HCT116 (cell line): ENCODE results near the gene ZNF718. TPM values are rescaled to one million over a fixed set of nuclear protein-coding genes. Genes with fewer than 3 reads are reported as not detected.

ENCODE experiments used
- ATAC-seq: fragments of 200-7000 bp; cut with Tn5 transposase; 2 replicates; pipeline ENCODE4 v1.9.1; 2020; ENCODE audit warnings: mild to moderate bottlenecking, moderate library complexity
- BruUV-seq: library from RNA; stranded (reverse); fragments of 400-500 nt; replicated peaks from 2 replicates; lab custom pipeline; 2021; lab: Mats Ljungman, UMichigan
- CTCF ChIA-PET: fragments of 300-600 bp; sonication (Branson Sonifier 250); formaldehyde crosslinking; loops from one replicate; lab custom pipeline; 2021; ENCODE audit warnings: antibody characterized with exemption; lab: Charles Lee
- POLR2A ChIA-PET: fragments of 300-600, 350-600 bp; sonication (Branson Sonifier 250); formaldehyde crosslinking; loops from one replicate; lab custom pipeline; 2021; ENCODE audit warnings: antibody characterized with exemption; lab: Charles Lee
- RAD21 ChIA-PET, 2 experiments: fragments of 300-600 bp; sonication (Branson Sonifier 250); formaldehyde crosslinking; loops; one replicate each; lab custom pipeline; 2023; ENCODE audit warnings: low total read pairs in 2 of 2; ENCODE audit not compliant: uncharacterized antibody in 2 of 2, unreplicated experiment in 2 of 2, low non-redundant PET in 1 of 2; lab: Charles Lee
- DNase-seq: peaks from one replicate; pipeline ENCODE4 v3.0.0-alpha.2; 2010; ENCODE audit warnings: low read depth, low spot score
- H2AFZ ChIP-seq: fragments of 200-600 bp; shearing (Covaris generic), sonication (generic); 2 replicates; pipeline ENCODE4 v1.6.1; 2017; ENCODE audit warnings: low read depth, mixed run types, mixed read lengths, antibody characterized with exemption, low read length; ENCODE audit not compliant: poor library complexity, severe bottlenecking
- H3K27ac ChIP-seq: 2 replicates; pipeline ENCODE4 v1.5.1; 2012; ENCODE audit warnings: low read depth, low read length
- H3K27me3 ChIP-seq: fragments of 200-600 bp; sonication (generic); 2 replicates; pipeline ENCODE4 v1.6.1; 2016; ENCODE audit warnings: mixed run types, low read length, mixed read lengths; ENCODE audit not compliant: insufficient read depth
- H3K36me3 ChIP-seq, 2 experiments: fragments of 200-500 bp in 1 of 2; fragments of 200-600 bp in 1 of 2; sonication (Bioruptor generic) in 1 of 2; sonication (generic) in 1 of 2; 2 replicates each; pipeline versions ENCODE4 v1.5.1 to v1.6.1; 2014 to 2016; ENCODE audit warnings: low read length in 2 of 2, inconsistent platforms in 1 of 2, mixed read lengths in 1 of 2, mixed run types in 1 of 2; ENCODE audit not compliant: insufficient read depth in 2 of 2, control insufficient read depth in 1 of 2
- H3K4me1 ChIP-seq, 2 experiments: fragments of 200-600 bp in 1 of 2; sonication (generic) in 1 of 2; 2 replicates each; pipeline versions ENCODE4 v1.5.1 to v1.6.1; 2012 to 2017; ENCODE audit warnings: low read length in 2 of 2, inconsistent platforms in 1 of 2, mild to moderate bottlenecking in 1 of 2, mixed read lengths in 1 of 2, mixed run types in 1 of 2, moderate library complexity in 1 of 2; ENCODE audit not compliant: insufficient read depth in 2 of 2, control insufficient read depth in 1 of 2
- H3K4me2 ChIP-seq: fragments of 200-600 bp; sonication (generic); 2 replicates; pipeline ENCODE4 v1.6.1; 2017; ENCODE audit warnings: mixed run types, low read length, mixed read lengths
- H3K4me3 ChIP-seq, 2 experiments: fragments of 200-600 bp in 1 of 2; sonication (generic) in 1 of 2; replicated peaks in 1 of 2; 2 replicates each; pipeline ENCODE4 v1.5.1; 2011 to 2016; ENCODE audit warnings: low read length in 2 of 2, control low read depth in 1 of 2, low read depth in 1 of 2, mild to moderate bottlenecking in 1 of 2, mixed read lengths in 1 of 2, mixed run types in 1 of 2
- H3K79me2 ChIP-seq: fragments of 200-600 bp; sonication (generic); 2 replicates; pipeline ENCODE4 v1.6.1; 2017; ENCODE audit warnings: mild to moderate bottlenecking, mixed run types, low read length, moderate library complexity, mixed read lengths; ENCODE audit not compliant: insufficient read depth
- H3K9ac ChIP-seq: fragments of 200-600 bp; sonication (generic); 2 replicates; pipeline ENCODE4 v1.6.1; 2016; ENCODE audit warnings: low read length, mixed read lengths
- H3K9me2 ChIP-seq: fragments of 200-600 bp; sonication (generic), shearing (Covaris generic); 2 replicates; pipeline ENCODE4 v1.6.1; 2017; ENCODE audit warnings: mixed run types, mild to moderate bottlenecking, moderate library complexity; ENCODE audit not compliant: insufficient read depth
- H3K9me3 ChIP-seq, 2 experiments: fragments of 200-500 bp in 1 of 2; fragments of 200-600 bp in 1 of 2; sonication (Bioruptor generic) in 1 of 2; sonication (generic) in 1 of 2; 2 replicates each; pipeline ENCODE4 v1.6.1; 2014 to 2017; ENCODE audit warnings: low read length in 2 of 2, mixed read lengths in 2 of 2, inconsistent platforms in 1 of 2, low read depth in 1 of 2, mild to moderate bottlenecking in 1 of 2, mixed run types in 1 of 2, moderate library complexity in 1 of 2; ENCODE audit not compliant: control insufficient read depth in 1 of 2, insufficient read depth in 1 of 2
- H4K20me1 ChIP-seq: fragments of 200-600 bp; sonication (generic), shearing (Covaris generic); 2 replicates; pipeline ENCODE4 v1.6.1; 2017; ENCODE audit warnings: mixed run types, mild to moderate bottlenecking, moderate library complexity; ENCODE audit not compliant: insufficient read depth
- CBX3 ChIP-seq: IDR thresholded peaks from 2 replicates; pipeline ENCODE4 v1.6.1; 2012; ENCODE audit warnings: low read depth
- CEBPB ChIP-seq: IDR thresholded peaks from 2 replicates; pipeline ENCODE4 v1.6.1; 2012; ENCODE audit warnings: low read depth
- EGR1 ChIP-seq: IDR thresholded peaks from 2 replicates; pipeline ENCODE4 v1.6.1; 2012; ENCODE audit warnings: low read depth
- ELF1 ChIP-seq: IDR thresholded peaks from 2 replicates; pipeline ENCODE4 v1.6.1; 2012; ENCODE audit warnings: low read depth, borderline replicate concordance
- EZH2 ChIP-seq: fragments of 200-600 bp; sonication (generic); IDR thresholded peaks from 2 replicates; pipeline ENCODE4 v1.6.1; 2017; ENCODE audit warnings: antibody characterized with exemption, mixed run types
- FOSL1 ChIP-seq: IDR thresholded peaks from 2 replicates; pipeline ENCODE4 v1.6.1; 2012; ENCODE audit warnings: low read depth
- JUND ChIP-seq: IDR thresholded peaks from 2 replicates; pipeline ENCODE4 v1.6.1; 2012
- POLR2A ChIP-seq: IDR thresholded peaks from 2 replicates; pipeline ENCODE4 v1.7.0; 2011; ENCODE audit warnings: borderline replicate concordance; ENCODE audit not compliant: insufficient read depth, insufficient read length; ENCODE audit errors: extremely low read depth
- RAD21 ChIP-seq: IDR thresholded peaks from 2 replicates; pipeline ENCODE4 v1.6.1; 2012; ENCODE audit warnings: low read depth, mild to moderate bottlenecking
- SP1 ChIP-seq: IDR thresholded peaks from 2 replicates; pipeline ENCODE4 v1.6.1; 2012; ENCODE audit warnings: low read depth
- SRF ChIP-seq: IDR thresholded peaks from 2 replicates; pipeline ENCODE4 v1.6.1; 2012; ENCODE audit warnings: low read depth
- TCF7L2 ChIP-seq: IDR thresholded peaks from 2 replicates; pipeline ENCODE4 v1.7.0; 2011; ENCODE audit warnings: borderline replicate concordance, inconsistent platforms; ENCODE audit not compliant: insufficient read depth, insufficient read length; ENCODE audit errors: extremely low read depth
- ZFX ChIP-seq: fragments of 450-650 bp; IDR thresholded peaks from 2 replicates; pipeline ENCODE4 v1.6.1; 2017
- intact Hi-C: fragments of 100-400 bp; cut with micrococcal nuclease; formaldehyde crosslinking; loops from 2 replicates; pipeline ENCODE4 v1.10.0; 2022
- total RNA-seq: library from RNA; stranded (reverse); gene quantifications from one replicate; pipeline ENCODE4 v1.2.1, GENCODE V29; 2021; ENCODE audit not compliant: unreplicated experiment
- TF ChIP-seq, protein P1 (sequence below), 3 experiments: fragments of 200-600 bp in 1 of 3; sonication (generic) in 1 of 3; IDR thresholded peaks in 2 of 3; conservative IDR thresholded peaks in 1 of 3; 2 replicates each; pipeline ENCODE4 v1.5.1; 2012 to 2017; ENCODE audit warnings: low read depth in 2 of 3, low read length in 2 of 3, antibody characterized with exemption in 1 of 3, borderline replicate concordance in 1 of 3, control low read depth in 1 of 3, mild to moderate bottlenecking in 1 of 3, mixed read lengths in 1 of 3, mixed run types in 1 of 3, moderate library complexity in 1 of 3; ENCODE audit not compliant: insufficient read depth in 1 of 3
- TF ChIP-seq, protein P2 (sequence below): IDR thresholded peaks from 2 replicates; pipeline ENCODE4 v1.6.1; 2012; ENCODE audit warnings: low read depth
- TF ChIP-seq, protein P3 (sequence below): IDR thresholded peaks from 2 replicates; pipeline ENCODE4 v1.6.1; 2012

The ZNF718 gene
- total RNA-seq, 1 experiment from 2014 or later: 0.07 TPM

DNA sequence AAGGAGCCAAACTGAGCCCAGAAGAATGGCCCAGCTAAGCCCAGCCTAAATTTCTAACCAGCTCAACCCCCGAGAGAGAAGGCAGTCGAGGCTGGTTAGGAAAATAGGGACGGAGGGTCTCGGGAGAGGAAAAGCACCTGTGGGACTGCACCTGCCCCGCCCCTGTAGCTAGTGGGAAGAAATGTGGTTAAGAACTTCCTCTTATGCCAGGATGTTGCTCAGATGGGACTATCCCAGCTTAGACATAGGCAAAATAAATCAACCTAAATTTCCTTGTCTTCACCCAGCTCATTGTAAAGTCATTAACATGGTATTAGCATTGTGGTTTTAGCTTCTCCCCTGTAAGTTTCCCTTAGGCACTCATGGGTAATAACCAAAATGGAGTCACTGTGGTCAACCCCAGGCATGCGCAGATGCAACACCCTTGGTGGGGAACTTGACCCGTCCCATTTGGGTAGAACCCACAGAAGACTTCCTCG is 86.8 kb downstream of the ZNF718 start:
- H3K9ac ChIP-seq: no peak overlapping the region
- ATAC-seq: no peak
- H3K79me2 ChIP-seq: no peaks in the 10 kb centered on the region
- BruUV-seq: no TSS peak
- no peak overlapping the region for H3K27ac ChIP-seq
- intact Hi-C loops: no loop called here
- TF ChIP-seq ELF1 (no peak), CEBPB (no peak), POLR2A (no peak), FOSL1 (no peak), ZFX (no peak), CBX3 (no peak), TCF7L2 (no peak), RAD21 (no peak), JUND (no peak), EZH2 (no peak), EGR1 (no peak), SP1 (no peak), SRF (no peak)
- TF ChIP-seq, protein P1, sequence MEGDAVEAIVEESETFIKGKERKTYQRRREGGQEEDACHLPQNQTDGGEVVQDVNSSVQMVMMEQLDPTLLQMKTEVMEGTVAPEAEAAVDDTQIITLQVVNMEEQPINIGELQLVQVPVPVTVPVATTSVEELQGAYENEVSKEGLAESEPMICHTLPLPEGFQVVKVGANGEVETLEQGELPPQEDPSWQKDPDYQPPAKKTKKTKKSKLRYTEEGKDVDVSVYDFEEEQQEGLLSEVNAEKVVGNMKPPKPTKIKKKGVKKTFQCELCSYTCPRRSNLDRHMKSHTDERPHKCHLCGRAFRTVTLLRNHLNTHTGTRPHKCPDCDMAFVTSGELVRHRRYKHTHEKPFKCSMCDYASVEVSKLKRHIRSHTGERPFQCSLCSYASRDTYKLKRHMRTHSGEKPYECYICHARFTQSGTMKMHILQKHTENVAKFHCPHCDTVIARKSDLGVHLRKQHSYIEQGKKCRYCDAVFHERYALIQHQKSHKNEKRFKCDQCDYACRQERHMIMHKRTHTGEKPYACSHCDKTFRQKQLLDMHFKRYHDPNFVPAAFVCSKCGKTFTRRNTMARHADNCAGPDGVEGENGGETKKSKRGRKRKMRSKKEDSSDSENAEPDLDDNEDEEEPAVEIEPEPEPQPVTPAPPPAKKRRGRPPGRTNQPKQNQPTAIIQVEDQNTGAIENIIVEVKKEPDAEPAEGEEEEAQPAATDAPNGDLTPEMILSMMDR (IDR thresholded peaks at IDR 0.05 in 2 of 3, conservative IDR thresholded peaks at IDR 0.05 in 1 of 3; ENCODE audit: borderline replicate concordance in 1 of 3, insufficient read depth in 1 of 3, low read depth in 2 of 3, low read length in 2 of 3): no peak
- TF ChIP-seq, protein P2, sequence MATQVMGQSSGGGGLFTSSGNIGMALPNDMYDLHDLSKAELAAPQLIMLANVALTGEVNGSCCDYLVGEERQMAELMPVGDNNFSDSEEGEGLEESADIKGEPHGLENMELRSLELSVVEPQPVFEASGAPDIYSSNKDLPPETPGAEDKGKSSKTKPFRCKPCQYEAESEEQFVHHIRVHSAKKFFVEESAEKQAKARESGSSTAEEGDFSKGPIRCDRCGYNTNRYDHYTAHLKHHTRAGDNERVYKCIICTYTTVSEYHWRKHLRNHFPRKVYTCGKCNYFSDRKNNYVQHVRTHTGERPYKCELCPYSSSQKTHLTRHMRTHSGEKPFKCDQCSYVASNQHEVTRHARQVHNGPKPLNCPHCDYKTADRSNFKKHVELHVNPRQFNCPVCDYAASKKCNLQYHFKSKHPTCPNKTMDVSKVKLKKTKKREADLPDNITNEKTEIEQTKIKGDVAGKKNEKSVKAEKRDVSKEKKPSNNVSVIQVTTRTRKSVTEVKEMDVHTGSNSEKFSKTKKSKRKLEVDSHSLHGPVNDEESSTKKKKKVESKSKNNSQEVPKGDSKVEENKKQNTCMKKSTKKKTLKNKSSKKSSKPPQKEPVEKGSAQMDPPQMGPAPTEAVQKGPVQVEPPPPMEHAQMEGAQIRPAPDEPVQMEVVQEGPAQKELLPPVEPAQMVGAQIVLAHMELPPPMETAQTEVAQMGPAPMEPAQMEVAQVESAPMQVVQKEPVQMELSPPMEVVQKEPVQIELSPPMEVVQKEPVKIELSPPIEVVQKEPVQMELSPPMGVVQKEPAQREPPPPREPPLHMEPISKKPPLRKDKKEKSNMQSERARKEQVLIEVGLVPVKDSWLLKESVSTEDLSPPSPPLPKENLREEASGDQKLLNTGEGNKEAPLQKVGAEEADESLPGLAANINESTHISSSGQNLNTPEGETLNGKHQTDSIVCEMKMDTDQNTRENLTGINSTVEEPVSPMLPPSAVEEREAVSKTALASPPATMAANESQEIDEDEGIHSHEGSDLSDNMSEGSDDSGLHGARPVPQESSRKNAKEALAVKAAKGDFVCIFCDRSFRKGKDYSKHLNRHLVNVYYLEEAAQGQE: no peak
- TF ChIP-seq, protein P3, sequence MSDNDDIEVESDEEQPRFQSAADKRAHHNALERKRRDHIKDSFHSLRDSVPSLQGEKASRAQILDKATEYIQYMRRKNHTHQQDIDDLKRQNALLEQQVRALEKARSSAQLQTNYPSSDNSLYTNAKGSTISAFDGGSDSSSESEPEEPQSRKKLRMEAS: no peak
- TF ChIP-seq, all 23 proteins: peak for 0
- Histone ChIP-seq H4K20me1 (no peaks in the 10 kb centered on the region), H3K36me3 (no peaks in the 10 kb centered on the region), H3K9me2 (no peaks in the 10 kb centered on the region), H2AFZ (no peak overlapping the region), H3K4me3 (no peak overlapping the region), H3K4me2 (no peak overlapping the region), H3K9me3 (peaks cover 0 to 13% of the 10 kb centered on the region in 2 experiments; a peak in 2 of 4 replicates), H3K4me1 (no peaks in the 10 kb centered on the region), H3K27me3 (no peaks in the 10 kb centered on the region)
- POLR2A ChIA-PET: no interaction called here
- DNase-seq: no peak
- CTCF ChIA-PET: no interaction called here
- RAD21 ChIA-PET: no interaction called here
